Suppressor macrophage treated with lipopolysaccharide for 1 hour (primary cell): ENCODE measurements around the gene MCUB.

Experiments used
- DNase-seq, 3 donors: peaks; one replicate each; pipeline ENCODE4 v3.0.0-alpha.2; 2020 to 2022

Gene MCUB

GRCh38 chr4:109730619-109731545 lies 170.8 kb downstream of the MCUB start:
- DNase-seq, result no peak

- no peak for DNase-seq
These were observed 173.7 kb downstream of the MCUB start for GRCh38 chr4:109733728-109734127.

GRCh38 chr4:109735566-109736365 lies 175.7 kb downstream of the MCUB start:
- no peak for DNase-seq
